ENCODE results near the gene TMEM51.

Gene TMEM51

GRCh38 chr1:15188678-15189077, 35.1 kb downstream of the TMEM51 start:
- FAIRE-seq: no peak
- DNase-seq (ENCODE audit: extremely low spot score, insufficient read length, low read depth): no peak

- FAIRE-seq (no peak), DNase-seq (ENCODE audit: extremely low spot score, insufficient read length, low read depth) (no peak)
These were observed 36.3 kb downstream of the TMEM51 start for GRCh38 chr1:15189692-15190370.

- DNase-seq (ENCODE audit: extremely low spot score, insufficient read length, low read depth) (no peak), FAIRE-seq (no peak)
These were observed 37.7 kb downstream of the TMEM51 start for GRCh38 chr1:15191267-15191666.

GRCh38 chr1:15191770-15192169, 38.2 kb downstream of the TMEM51 start:
- DNase-seq (ENCODE audit: extremely low spot score, insufficient read length, low read depth): no peak
- no peak for FAIRE-seq

- DNase-seq (ENCODE audit: extremely low spot score, insufficient read length, low read depth) (no peak), FAIRE-seq (no peak)
These were observed 39.5 kb downstream of the TMEM51 start for GRCh38 chr1:15192916-15193550.

- DNase-seq (ENCODE audit: extremely low spot score, insufficient read length, low read depth) (no peak), FAIRE-seq (no peak)
These were observed 42.0 kb downstream of the TMEM51 start for GRCh38 chr1:15195420-15196052.

- DNase-seq (ENCODE audit: extremely low spot score, insufficient read length, low read depth) (no peak), FAIRE-seq (no peak)
These were observed 42.5 kb downstream of the TMEM51 start for GRCh38 chr1:15196069-15196468.

- FAIRE-seq: no peak
- DNase-seq (ENCODE audit: extremely low spot score, insufficient read length, low read depth): no peak
These were observed 43.4 kb downstream of the TMEM51 start for GRCh38 chr1:15196807-15197530.

GRCh38 chr1:15197591-15198447, 44.3 kb downstream of the TMEM51 start:
- DNase-seq (ENCODE audit: extremely low spot score, insufficient read length, low read depth) (no peak), FAIRE-seq (no peak)

- no peak for DNase-seq (ENCODE audit: extremely low spot score, insufficient read length, low read depth)
These were observed 45.1 kb downstream of the TMEM51 start for GRCh38 chr1:15198684-15199083.

GRCh38 chr1:15201221-15201620, 47.7 kb downstream of the TMEM51 start:
- FAIRE-seq (no peak), DNase-seq (ENCODE audit: extremely low spot score, insufficient read length, low read depth) (no peak)

More at GRCh38 chr1:15198684-15199083, 45.1 kb downstream of the TMEM51 start:
- FAIRE-seq: no peak

- no peak for FAIRE-seq
- no peak for DNase-seq (ENCODE audit: extremely low spot score, insufficient read length, low read depth)
These were observed 48.5 kb downstream of the TMEM51 start for GRCh38 chr1:15201849-15202551.

GRCh38 chr1:15204931-15205330, 51.4 kb downstream of the TMEM51 start:
- FAIRE-seq (no peak), DNase-seq (ENCODE audit: extremely low spot score, insufficient read length, low read depth) (no peak)

GRCh38 chr1:15205586-15206346, 52.2 kb downstream of the TMEM51 start:
- no peak for FAIRE-seq
- DNase-seq (ENCODE audit: extremely low spot score, insufficient read length, low read depth): no peak

GRCh38 chr1:15206418-15207030, 53.0 kb downstream of the TMEM51 start:
- FAIRE-seq (no peak), DNase-seq (ENCODE audit: extremely low spot score, insufficient read length, low read depth) (no peak)

GRCh38 chr1:15207031-15207828, 53.7 kb downstream of the TMEM51 start:
- FAIRE-seq (no peak), DNase-seq (ENCODE audit: extremely low spot score, insufficient read length, low read depth) (no peak)

GRCh38 chr1:15207829-15208429, 54.4 kb downstream of the TMEM51 start:
- FAIRE-seq: no peak
- DNase-seq (ENCODE audit: extremely low spot score, insufficient read length, low read depth): no peak

All from GM18507 (cell line).